ENCODE measurements around the gene NUP214.
A peak's percentile ranks its signal among the peaks of the same experiment; 100 is the strongest.

The NUP214 gene

DNA sequence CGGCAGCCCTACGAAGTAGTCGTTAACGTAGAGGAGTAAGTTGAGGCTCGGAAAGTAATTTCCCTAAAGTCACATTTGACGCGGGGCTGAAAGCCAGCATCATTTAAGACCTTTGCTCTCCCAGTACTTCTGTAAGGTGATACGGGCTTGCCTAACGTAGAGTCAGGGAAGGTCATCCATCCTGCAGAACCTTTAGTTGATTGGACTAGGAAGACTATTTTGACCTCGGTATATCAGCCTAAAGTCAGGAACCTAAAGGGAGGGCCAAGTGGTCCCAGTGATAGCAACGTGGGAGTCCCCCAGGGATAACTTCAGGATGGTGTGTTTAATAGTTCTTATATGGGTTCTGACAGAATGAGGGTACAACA is 657 bp downstream of the NUP214 start:
- no peak for DNase-seq
- H3K27me3 ChIP-seq (replicated peaks in 2 of 5; ENCODE audit: control insufficient read depth in 4 of 5, insufficient read depth in 5 of 5, low read length in 4 of 5), result no peaks in the 10 kb centered on the region
- POLR2A ChIA-PET, result interaction anchor here (0.6 to 1.3 kb wide), 3 partner anchors 9 to 1877 kb away, joined by 3 read pairs; no protein-coding TSS in a partner anchor
- peak overlapping the region; percentile 90 to 99 for H3K27ac ChIP-seq (ENCODE audit: insufficient read depth in 1 of 2, low read depth in 1 of 2, low read length in 2 of 2, poor library complexity in 1 of 2, severe bottlenecking in 2 of 2)
- WGBS (ENCODE audit: insufficient coverage), result 0% methylated on average over 11 of the region's 11 CpGs
- H3K36me3 ChIP-seq (ENCODE audit: control insufficient read depth in 4 of 4, insufficient read depth in 4 of 4, low read length in 3 of 4), result peaks cover 11 to 36% (median 25%) of the 10 kb centered on the region in 4 experiments
- no peaks in the 10 kb centered on the region for H3K9me3 ChIP-seq (ENCODE audit: control extremely low read depth in 1 of 5, control insufficient read depth in 4 of 5, insufficient read depth in 2 of 5, low read depth in 1 of 5, low read length in 4 of 5)
- H3K4me3 ChIP-seq (ENCODE audit: control insufficient read depth in 1 of 7, extremely low read depth in 1 of 7, insufficient read depth in 4 of 7, low read depth in 2 of 7, low read length in 6 of 7), result peak overlapping the region; percentile 61 to 99 (median 93)
- CTCF ChIA-PET, result interaction anchor here (0.8 to 1.1 kb wide), 2 partner anchors 10 to 18 kb away, joined by 3 read pairs; no protein-coding TSS in a partner anchor
- H3K4me1 ChIP-seq (ENCODE audit: control extremely low read depth in 1 of 4, control insufficient read depth in 4 of 4, insufficient read depth in 4 of 4, low read length in 3 of 4), result peaks cover 6 to 20% (median 15%) of the 10 kb centered on the region in 4 experiments

- H3K4me1 ChIP-seq (ENCODE audit: control extremely low read depth in 1 of 4, control insufficient read depth in 4 of 4, insufficient read depth in 4 of 4, low read length in 3 of 4), result peaks cover 6 to 20% (median 15%) of the 10 kb centered on the region in 4 experiments
- H3K4me3 ChIP-seq (ENCODE audit: control insufficient read depth in 1 of 7, extremely low read depth in 1 of 7, insufficient read depth in 4 of 7, low read depth in 2 of 7, low read length in 6 of 7), result no peak overlapping the region
- ChIA-PET CTCF (interaction anchor here (0.8 kb wide), 1 partner anchor 70 kb away, joined by 3 read pairs; no protein-coding TSS in a partner anchor), POLR2A (no interaction called here)
- no peak overlapping the region for H3K27ac ChIP-seq (ENCODE audit: insufficient read depth in 1 of 2, low read depth in 1 of 2, low read length in 2 of 2, poor library complexity in 1 of 2, severe bottlenecking in 2 of 2)
- peaks cover 30 to 66% (median 51%) of the 10 kb centered on the region in 4 experiments for H3K36me3 ChIP-seq (ENCODE audit: control insufficient read depth in 4 of 4, insufficient read depth in 4 of 4, low read length in 3 of 4)
- no peaks in the 10 kb centered on the region for H3K9me3 ChIP-seq (ENCODE audit: control extremely low read depth in 1 of 5, control insufficient read depth in 4 of 5, insufficient read depth in 2 of 5, low read depth in 1 of 5, low read length in 4 of 5)
- 80% methylated on average over 1 of the region's 3 CpGs for WGBS (ENCODE audit: insufficient coverage)
- no peaks in the 10 kb centered on the region for H3K27me3 ChIP-seq (replicated peaks in 2 of 5; ENCODE audit: control insufficient read depth in 4 of 5, insufficient read depth in 5 of 5, low read length in 4 of 5)
- no peak for DNase-seq
These were observed 3.8 kb downstream of the NUP214 start for GRCh38 chr9:131129183-131129582.

GRCh38 chr9:131138676-131139075 is 13.3 kb downstream of the NUP214 start:
- Histone ChIP-seq H3K4me3 (ENCODE audit: control insufficient read depth in 1 of 7, extremely low read depth in 1 of 7, insufficient read depth in 4 of 7, low read depth in 2 of 7, low read length in 6 of 7) (no peak overlapping the region), H3K27me3 (replicated peaks in 2 of 5; ENCODE audit: control insufficient read depth in 4 of 5, insufficient read depth in 5 of 5, low read length in 4 of 5) (no peaks in the 10 kb centered on the region), H3K27ac (ENCODE audit: insufficient read depth in 1 of 2, low read depth in 1 of 2, low read length in 2 of 2, poor library complexity in 1 of 2, severe bottlenecking in 2 of 2) (no peak overlapping the region), H3K4me1 (ENCODE audit: control extremely low read depth in 1 of 4, control insufficient read depth in 4 of 4, insufficient read depth in 4 of 4, low read length in 3 of 4) (peaks cover 0 to 1% (median 0%) of the 10 kb centered on the region in 4 experiments), H3K9me3 (ENCODE audit: control extremely low read depth in 1 of 5, control insufficient read depth in 4 of 5, insufficient read depth in 2 of 5, low read depth in 1 of 5, low read length in 4 of 5) (no peaks in the 10 kb centered on the region), H3K36me3 (ENCODE audit: control insufficient read depth in 4 of 4, insufficient read depth in 4 of 4, low read length in 3 of 4) (peaks cover 46 to 89% (median 68%) of the 10 kb centered on the region in 4 experiments)
- ChIA-PET POLR2A (interaction anchor here (0.6 to 1.1 kb wide), 3 partner anchors 11 to 988 kb away, joined by 3 to 4 read pairs (median 3); no protein-coding TSS in a partner anchor), CTCF (no interaction called here)
- no peak for DNase-seq
- WGBS (ENCODE audit: insufficient coverage), result 95% methylated on average over 2 of the region's 2 CpGs

GRCh38 chr9:131140112-131140511 is 14.7 kb downstream of the NUP214 start:
- Histone ChIP-seq H3K9me3 (ENCODE audit: control extremely low read depth in 1 of 5, control insufficient read depth in 4 of 5, insufficient read depth in 2 of 5, low read depth in 1 of 5, low read length in 4 of 5) (no peaks in the 10 kb centered on the region), H3K27ac (ENCODE audit: insufficient read depth in 1 of 2, low read depth in 1 of 2, low read length in 2 of 2, poor library complexity in 1 of 2, severe bottlenecking in 2 of 2) (no peak overlapping the region), H3K27me3 (replicated peaks in 2 of 5; ENCODE audit: control insufficient read depth in 4 of 5, insufficient read depth in 5 of 5, low read length in 4 of 5) (no peaks in the 10 kb centered on the region), H3K4me1 (ENCODE audit: control extremely low read depth in 1 of 4, control insufficient read depth in 4 of 4, insufficient read depth in 4 of 4, low read length in 3 of 4) (peaks cover 0 to 12% (median 0%) of the 10 kb centered on the region in 4 experiments), H3K4me3 (ENCODE audit: control insufficient read depth in 1 of 7, extremely low read depth in 1 of 7, insufficient read depth in 4 of 7, low read depth in 2 of 7, low read length in 6 of 7) (no peak overlapping the region), H3K36me3 (ENCODE audit: control insufficient read depth in 4 of 4, insufficient read depth in 4 of 4, low read length in 3 of 4) (peaks cover 33 to 89% (median 63%) of the 10 kb centered on the region in 4 experiments)
- DNase-seq, result no peak
- WGBS (ENCODE audit: insufficient coverage), result 94% methylated on average over 4 of the region's 4 CpGs
- ChIA-PET CTCF (no interaction called here), POLR2A (no interaction called here)

DNA sequence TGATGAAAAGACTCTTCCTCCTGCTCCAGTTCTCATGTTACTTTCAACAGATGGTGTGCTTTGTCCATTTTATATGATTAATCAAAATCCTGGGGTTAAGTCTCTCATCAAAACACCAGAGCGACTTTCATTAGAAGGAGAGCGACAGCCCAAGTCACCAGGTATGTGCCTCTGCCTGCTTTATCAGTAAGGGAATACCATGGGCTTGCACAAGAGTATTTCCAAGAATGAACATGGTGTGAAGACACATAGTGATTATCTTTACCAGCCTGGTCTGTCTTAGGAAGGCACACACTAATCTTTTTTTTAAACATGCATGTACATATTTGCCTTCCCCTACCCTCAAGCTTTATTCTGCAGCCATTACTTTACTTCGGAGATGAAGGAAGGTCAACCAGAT is 15.2 kb downstream of the NUP214 start:
- Histone ChIP-seq H3K9me3 (ENCODE audit: control extremely low read depth in 1 of 5, control insufficient read depth in 4 of 5, insufficient read depth in 2 of 5, low read depth in 1 of 5, low read length in 4 of 5) (no peaks in the 10 kb centered on the region), H3K27me3 (replicated peaks in 2 of 5; ENCODE audit: control insufficient read depth in 4 of 5, insufficient read depth in 5 of 5, low read length in 4 of 5) (no peaks in the 10 kb centered on the region), H3K27ac (ENCODE audit: insufficient read depth in 1 of 2, low read depth in 1 of 2, low read length in 2 of 2, poor library complexity in 1 of 2, severe bottlenecking in 2 of 2) (no peak overlapping the region), H3K4me1 (ENCODE audit: control extremely low read depth in 1 of 4, control insufficient read depth in 4 of 4, insufficient read depth in 4 of 4, low read length in 3 of 4) (peaks cover 0 to 12% (median 0%) of the 10 kb centered on the region in 4 experiments), H3K36me3 (ENCODE audit: control insufficient read depth in 4 of 4, insufficient read depth in 4 of 4, low read length in 3 of 4) (peaks cover 35 to 89% (median 64%) of the 10 kb centered on the region in 4 experiments), H3K4me3 (ENCODE audit: control insufficient read depth in 1 of 7, extremely low read depth in 1 of 7, insufficient read depth in 4 of 7, low read depth in 2 of 7, low read length in 6 of 7) (no peak overlapping the region)
- CTCF ChIA-PET, result no interaction called here
- POLR2A ChIA-PET, result no interaction called here
- no peak for DNase-seq
- 100% methylated on average over 1 of the region's 3 CpGs for WGBS (ENCODE audit: insufficient coverage)

DNA sequence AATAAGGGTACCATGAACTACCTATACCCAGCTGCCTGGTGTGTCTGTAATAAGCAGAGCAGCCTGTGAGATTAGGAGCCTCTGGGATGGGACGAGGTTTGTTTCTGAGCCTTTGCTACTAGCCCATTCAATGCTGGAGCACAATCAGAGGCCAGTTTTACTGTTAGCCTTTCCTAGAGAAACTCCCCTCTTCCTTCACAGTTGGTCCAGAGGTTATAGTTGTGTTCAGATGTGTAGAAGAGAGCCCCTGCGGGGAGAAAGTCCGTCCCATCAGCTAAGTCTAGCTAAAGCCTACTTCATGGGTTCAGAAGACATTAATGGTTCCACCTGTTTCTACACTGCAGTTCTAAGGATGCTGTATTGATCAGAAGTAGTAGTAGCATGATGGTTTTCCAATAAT is 16.8 kb downstream of the NUP214 start:
- DNase-seq, result no peak
- CTCF ChIA-PET, result interaction anchor here (1.0 kb wide), 2 partner anchors 16 to 39 kb away, joined by 3 read pairs; no protein-coding TSS in a partner anchor
- H3K36me3 ChIP-seq (ENCODE audit: control insufficient read depth in 4 of 4, insufficient read depth in 4 of 4, low read length in 3 of 4), result peaks cover 39 to 90% (median 62%) of the 10 kb centered on the region in 4 experiments
- peaks cover 0 to 12% (median 0%) of the 10 kb centered on the region in 4 experiments for H3K4me1 ChIP-seq (ENCODE audit: control extremely low read depth in 1 of 4, control insufficient read depth in 4 of 4, insufficient read depth in 4 of 4, low read length in 3 of 4)
- no peaks in the 10 kb centered on the region for H3K27me3 ChIP-seq (replicated peaks in 2 of 5; ENCODE audit: control insufficient read depth in 4 of 5, insufficient read depth in 5 of 5, low read length in 4 of 5)
- POLR2A ChIA-PET, result no interaction called here
- H3K27ac ChIP-seq (ENCODE audit: insufficient read depth in 1 of 2, low read depth in 1 of 2, low read length in 2 of 2, poor library complexity in 1 of 2, severe bottlenecking in 2 of 2), result no peak overlapping the region
- H3K9me3 ChIP-seq (ENCODE audit: control extremely low read depth in 1 of 5, control insufficient read depth in 4 of 5, insufficient read depth in 2 of 5, low read depth in 1 of 5, low read length in 4 of 5), result no peaks in the 10 kb centered on the region
- H3K4me3 ChIP-seq (ENCODE audit: control insufficient read depth in 1 of 7, extremely low read depth in 1 of 7, insufficient read depth in 4 of 7, low read depth in 2 of 7, low read length in 6 of 7), result no peak overlapping the region
- 94% methylated on average over 2 of the region's 3 CpGs for WGBS (ENCODE audit: insufficient coverage)

DNA sequence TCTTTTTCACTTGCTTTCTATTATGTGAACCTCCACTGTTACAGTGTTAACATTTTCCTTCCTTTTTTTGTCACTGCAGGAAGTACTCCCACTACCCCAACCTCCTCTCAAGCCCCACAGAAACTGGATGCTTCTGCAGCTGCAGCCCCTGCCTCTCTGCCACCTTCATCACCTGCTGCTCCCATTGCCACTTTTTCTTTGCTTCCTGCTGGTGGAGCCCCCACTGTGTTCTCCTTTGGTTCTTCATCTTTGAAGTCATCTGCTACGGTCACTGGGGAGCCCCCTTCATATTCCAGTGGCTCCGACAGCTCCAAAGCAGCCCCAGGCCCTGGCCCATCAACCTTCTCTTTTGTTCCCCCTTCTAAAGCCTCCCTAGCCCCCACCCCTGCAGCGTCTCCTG is 18.8 kb downstream of the NUP214 start:
- Histone ChIP-seq H3K4me1 (ENCODE audit: control extremely low read depth in 1 of 4, control insufficient read depth in 4 of 4, insufficient read depth in 4 of 4, low read length in 3 of 4) (peaks cover 0 to 12% (median 2%) of the 10 kb centered on the region in 4 experiments), H3K4me3 (ENCODE audit: control insufficient read depth in 1 of 7, extremely low read depth in 1 of 7, insufficient read depth in 4 of 7, low read depth in 2 of 7, low read length in 6 of 7) (no peak overlapping the region), H3K27ac (ENCODE audit: insufficient read depth in 1 of 2, low read depth in 1 of 2, low read length in 2 of 2, poor library complexity in 1 of 2, severe bottlenecking in 2 of 2) (peak overlapping the region in 1 of 2 experiments; percentile 36), H3K36me3 (ENCODE audit: control insufficient read depth in 4 of 4, insufficient read depth in 4 of 4, low read length in 3 of 4) (peaks cover 42 to 88% (median 62%) of the 10 kb centered on the region in 4 experiments), H3K9me3 (ENCODE audit: control extremely low read depth in 1 of 5, control insufficient read depth in 4 of 5, insufficient read depth in 2 of 5, low read depth in 1 of 5, low read length in 4 of 5) (no peaks in the 10 kb centered on the region), H3K27me3 (replicated peaks in 2 of 5; ENCODE audit: control insufficient read depth in 4 of 5, insufficient read depth in 5 of 5, low read length in 4 of 5) (no peaks in the 10 kb centered on the region)
- WGBS (ENCODE audit: insufficient coverage), result 86% methylated on average over 2 of the region's 3 CpGs
- ChIA-PET CTCF (interaction anchor here (0.8 kb wide), 1 partner anchor 9 kb away, joined by 3 read pairs; no protein-coding TSS in a partner anchor), POLR2A (no interaction called here)
- no peak for DNase-seq
